ENCODE data around the gene VAPA. TPM values are rescaled to one million over a fixed set of nuclear protein-coding genes. Genes with fewer than 3 reads are reported as not detected.
A peak's percentile ranks its signal among the peaks of the same experiment; 100 is the strongest.

VAPA gene
- total and polyA plus RNA-seq, 9 of the 15 experiments (the other 6 are each of a cell fraction or from before 2014, with no cell fraction given) = 219 to 902 (median 526) TPM

- TF ChIP-seq ZNF407 (IDR thresholded peaks at IDR 0.05; ENCODE audit: low read depth) (no peak), ZSCAN32 (CRISPR knock-in tag; IDR thresholded peaks at IDR 0.05) (no peak), ZNF507 (tag; conservative IDR thresholded peaks at IDR 0.05) (no peak), HOXB6 (CRISPR knock-in tag; IDR thresholded peaks at IDR 0.05; ENCODE audit: borderline replicate concordance) (no peak), SUPT5H (IDR thresholded peaks at IDR 0.05) (peak; percentile 11; the same call in 1 of the 2 replicates), ZNF655 (CRISPR knock-in tag; IDR thresholded peaks at IDR 0.05) (no peak)
Measured at GRCh38 chr18:9959564-9959963, 45.7 kb downstream of the VAPA start (continued).
